Measurements from ENCODE around the gene CAPNS2.

DNA sequence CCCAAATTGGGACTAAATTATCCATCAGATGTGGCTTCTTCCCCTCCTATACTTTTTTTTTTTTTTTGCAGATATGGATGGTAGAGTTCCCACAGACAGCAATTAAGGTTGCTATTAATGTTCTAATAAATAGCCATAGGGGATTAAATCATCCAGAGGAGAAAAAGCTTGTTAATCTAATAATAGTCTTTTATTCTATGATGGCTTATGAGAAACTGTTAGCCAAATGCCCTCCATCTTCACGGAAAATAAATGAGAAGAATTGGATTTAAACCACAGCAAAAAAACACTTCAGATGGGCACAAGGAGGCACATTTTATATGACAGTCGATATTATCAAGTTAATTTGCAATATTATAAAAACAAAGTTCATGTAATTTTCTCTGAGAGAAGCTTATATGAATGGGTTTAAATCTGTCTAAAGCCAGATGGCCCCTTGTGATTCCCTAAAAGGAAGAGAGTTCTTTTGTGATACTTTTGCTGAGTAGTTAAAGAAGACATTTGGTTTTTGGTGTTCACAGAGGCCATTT is 5.1 kb upstream of the CAPNS2 start:
- TF ChIP-seq POLR2A (IDR thresholded peaks at IDR 0.05), result no peak
- TF ChIP-seq, protein P1, sequence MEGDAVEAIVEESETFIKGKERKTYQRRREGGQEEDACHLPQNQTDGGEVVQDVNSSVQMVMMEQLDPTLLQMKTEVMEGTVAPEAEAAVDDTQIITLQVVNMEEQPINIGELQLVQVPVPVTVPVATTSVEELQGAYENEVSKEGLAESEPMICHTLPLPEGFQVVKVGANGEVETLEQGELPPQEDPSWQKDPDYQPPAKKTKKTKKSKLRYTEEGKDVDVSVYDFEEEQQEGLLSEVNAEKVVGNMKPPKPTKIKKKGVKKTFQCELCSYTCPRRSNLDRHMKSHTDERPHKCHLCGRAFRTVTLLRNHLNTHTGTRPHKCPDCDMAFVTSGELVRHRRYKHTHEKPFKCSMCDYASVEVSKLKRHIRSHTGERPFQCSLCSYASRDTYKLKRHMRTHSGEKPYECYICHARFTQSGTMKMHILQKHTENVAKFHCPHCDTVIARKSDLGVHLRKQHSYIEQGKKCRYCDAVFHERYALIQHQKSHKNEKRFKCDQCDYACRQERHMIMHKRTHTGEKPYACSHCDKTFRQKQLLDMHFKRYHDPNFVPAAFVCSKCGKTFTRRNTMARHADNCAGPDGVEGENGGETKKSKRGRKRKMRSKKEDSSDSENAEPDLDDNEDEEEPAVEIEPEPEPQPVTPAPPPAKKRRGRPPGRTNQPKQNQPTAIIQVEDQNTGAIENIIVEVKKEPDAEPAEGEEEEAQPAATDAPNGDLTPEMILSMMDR (IDR thresholded peaks at IDR 0.05), result no peak
- no peak for TF ChIP-seq EP300 (IDR thresholded peaks at IDR 0.05)

Measured in ovary (tissue), 3 donors.